Measurements from ENCODE around the gene CTRB2. TPM values are rescaled to one million over a fixed set of nuclear protein-coding genes. Genes with fewer than 3 reads are reported as not detected.

Gene CTRB2
- total RNA-seq, 4 donors from 2014 or later, result not detected

- Histone ChIP-seq H3K4me1 (peaks cover 11% of the 10 kb centered on the region), H3K36me3 (peaks cover 41% of the 10 kb centered on the region), H3K9me3 (no peaks in the 10 kb centered on the region), H3K27me3 (peaks cover 5% of the 10 kb centered on the region), H3K4me3 (no peak overlapping the region), H3K27ac (no peak overlapping the region)
- DNase-seq (ENCODE audit: low spot score in 2 of 2), result peak in 1 of 2 donors; percentile 64
- WGBS, result 91% methylated on average over 32 of the region's 48 CpGs
- TF ChIP-seq POLR2A (IDR thresholded peaks at IDR 0.05) (no peak), EP300 (IDR thresholded peaks at IDR 0.05) (no peak)
Measured at GRCh38 chr16:75229172-75230031, 22.4 kb upstream of the CTRB2 start.

- H3K27me3 ChIP-seq, result peaks cover 8% of the 10 kb centered on the region
- H3K9me3 ChIP-seq, result no peaks in the 10 kb centered on the region
- H3K4me1 ChIP-seq, result peaks cover under 1% of the 10 kb centered on the region
- no peak for TF ChIP-seq CTCF (IDR thresholded peaks at IDR 0.05)
- TF ChIP-seq EP300 (IDR thresholded peaks at IDR 0.05), result no peak
- no peak for TF ChIP-seq POLR2A (IDR thresholded peaks at IDR 0.05)
- TF ChIP-seq POLR2AphosphoS5 (IDR thresholded peaks at IDR 0.05), result no peak
- H3K27ac ChIP-seq, result no peak overlapping the region
- WGBS, result 78% methylated on average over 11 of the region's 17 CpGs
- peaks cover 38% of the 10 kb centered on the region for H3K36me3 ChIP-seq
- no peak for DNase-seq (ENCODE audit: low spot score in 2 of 2)
- no peak overlapping the region for H3K4me3 ChIP-seq
Measured at GRCh38 chr16:75228143-75228976, 21.4 kb upstream of the CTRB2 start.

- peaks cover 8% of the 10 kb centered on the region for H3K27me3 ChIP-seq
- H3K4me1 ChIP-seq, result no peaks in the 10 kb centered on the region
- no peak overlapping the region for H3K4me3 ChIP-seq
- H3K9me3 ChIP-seq, result no peaks in the 10 kb centered on the region
- H3K36me3 ChIP-seq, result peaks cover 30% of the 10 kb centered on the region
- H3K27ac ChIP-seq, result no peak overlapping the region
- WGBS, result 70% methylated on average over 12 of the region's 18 CpGs
- DNase-seq (ENCODE audit: low spot score in 2 of 2), result no peak
- TF ChIP-seq POLR2A (IDR thresholded peaks at IDR 0.05) (no peak), CTCF (IDR thresholded peaks at IDR 0.05) (no peak), EP300 (IDR thresholded peaks at IDR 0.05) (no peak), POLR2AphosphoS5 (IDR thresholded peaks at IDR 0.05) (no peak)
Measured at GRCh38 chr16:75227361-75228142, 20.6 kb upstream of the CTRB2 start.

- WGBS, result 75% methylated on average over 10 of the region's 22 CpGs
- H3K27ac ChIP-seq, result no peak overlapping the region
- peaks cover 30% of the 10 kb centered on the region for H3K36me3 ChIP-seq
- no peak for DNase-seq (ENCODE audit: low spot score in 2 of 2)
- peaks cover 8% of the 10 kb centered on the region for H3K27me3 ChIP-seq
- TF ChIP-seq POLR2AphosphoS5 (IDR thresholded peaks at IDR 0.05), result no peak
- TF ChIP-seq EP300 (IDR thresholded peaks at IDR 0.05), result no peak
- no peak for TF ChIP-seq CTCF (IDR thresholded peaks at IDR 0.05)
- TF ChIP-seq POLR2A (IDR thresholded peaks at IDR 0.05), result no peak
- H3K4me1 ChIP-seq, result no peaks in the 10 kb centered on the region
- no peak overlapping the region for H3K4me3 ChIP-seq
- no peaks in the 10 kb centered on the region for H3K9me3 ChIP-seq
Measured at GRCh38 chr16:75226550-75227360, 19.8 kb upstream of the CTRB2 start.

All from suprapubic skin (tissue), 4 donors.